HepG2 (cell line): ENCODE measurements around the gene NEK8. TPM values are rescaled to one million over a fixed set of nuclear protein-coding genes. Genes with fewer than 3 reads are reported as not detected.

Experiments
- ATAC-seq: fragments of 200-7000 bp; cut with Tn5 transposase; 3 replicates; pipeline ENCODE4 v1.9.1; 2020; ENCODE audit warnings: mild to moderate bottlenecking, moderate library complexity
- BruUV-seq: library from RNA; stranded (reverse); fragments of 400-500 nt; replicated peaks from 2 replicates; lab custom pipeline; 2021; lab: Mats Ljungman, UMichigan
- CTCF ChIA-PET: fragments of 300-600 bp; formaldehyde crosslinking; extraction: SDS; loops from one replicate; lab custom pipeline; 2021; ENCODE audit warnings: low total read pairs, inconsistent platforms, low intra/inter-chr PET ratio; lab: Yijun Ruan, JAX
- POLR2A ChIA-PET: fragments of 350-600 bp; sonication (Branson Sonifier 250); formaldehyde crosslinking; loops from one replicate; lab custom pipeline; 2020; ENCODE audit warnings: antibody characterized with exemption, inconsistent platforms; lab: Yijun Ruan, JAX
- DNase-seq: peaks from one replicate; pipeline ENCODE4 v3.0.0-alpha.2; 2015; ENCODE audit warnings: low spot score
- FAIRE-seq: peaks from 3 replicates; lab custom pipeline; 2011; peaks lifted over from hg19 to GRCh38; lab: Jason Lieb, UNC
- H2AFZ ChIP-seq: one replicate; pipeline ENCODE4 v1.6.1; 2011; ENCODE audit warnings: low read length, inconsistent platforms
- H3K27ac ChIP-seq: fragments of 300-600 bp; 3 replicates; pipeline ENCODE4 v1.8.0; 2011; ENCODE audit warnings: mixed run types, mild to moderate bottlenecking, mixed read lengths, low read length, inconsistent platforms; ENCODE audit not compliant: insufficient read depth; ENCODE audit errors: extremely low read length
- H3K27me3 ChIP-seq, 2 experiments: fragments of 200-600 bp in 1 of 2; 2 replicates in 1 of 2; 3 replicates in 1 of 2; pipeline versions ENCODE4 v1.6.0 to v1.8.0; 2011; ENCODE audit warnings: low read length in 2 of 2, mild to moderate bottlenecking in 2 of 2, moderate library complexity in 2 of 2, inconsistent platforms in 1 of 2; ENCODE audit not compliant: insufficient read depth in 2 of 2, control insufficient read depth in 1 of 2
- H3K36me3 ChIP-seq, 2 experiments: fragments of 200-600 bp in 1 of 2; replicated peaks in 1 of 2; 2 replicates in 1 of 2; 3 replicates in 1 of 2; pipeline versions ENCODE4 v1.5.1 to v1.8.0; 2011; ENCODE audit warnings: low read length in 2 of 2, inconsistent platforms in 1 of 2; ENCODE audit not compliant: insufficient read depth in 2 of 2, control insufficient read depth in 1 of 2
- H3K4me1 ChIP-seq: 2 replicates; pipeline ENCODE4 v1.5.1; 2012; ENCODE audit warnings: low read length, inconsistent platforms; ENCODE audit not compliant: insufficient read depth
- H3K4me2 ChIP-seq: 2 replicates; pipeline ENCODE4 v1.6.0; 2011; ENCODE audit warnings: low read depth, low read length, inconsistent platforms
- H3K4me3 ChIP-seq, 3 experiments: fragments of 200-600 bp in 1 of 3; sonication (generic), shearing (Covaris generic) in 1 of 3; replicated peaks in 1 of 3; 2 replicates each; pipeline ENCODE4 v1.5.1; 2011 to 2016; ENCODE audit warnings: low read length in 3 of 3, inconsistent platforms in 2 of 3, low read depth in 2 of 3, mild to moderate bottlenecking in 2 of 3, control low read depth in 1 of 3, mixed read lengths in 1 of 3; ENCODE audit not compliant: insufficient read depth in 1 of 3
- H3K79me2 ChIP-seq: one replicate; pipeline ENCODE4 v1.6.1; 2011; ENCODE audit warnings: low read length, inconsistent platforms; ENCODE audit not compliant: insufficient read depth
- H3K9ac ChIP-seq: 2 replicates; pipeline ENCODE4 v1.6.0; 2011; ENCODE audit warnings: mild to moderate bottlenecking, low read depth, low read length, inconsistent platforms; ENCODE audit not compliant: insufficient read depth
- H3K9me3 ChIP-seq: 2 replicates; pipeline ENCODE4 v1.5.1; 2012; ENCODE audit warnings: mild to moderate bottlenecking, low read length
- H4K20me1 ChIP-seq: 2 replicates; pipeline ENCODE4 v1.6.0; 2011; ENCODE audit warnings: inconsistent platforms, mild to moderate bottlenecking, low read length, moderate library complexity; ENCODE audit not compliant: insufficient read depth
- AGO2 ChIP-seq: fragments of 200-400 bp; formaldehyde crosslinking; optimal IDR thresholded peaks from 2 replicates; pipeline ENCODE3; 2017; ENCODE audit warnings: mild to moderate bottlenecking, low read depth, low read length, moderate library complexity
- MAFK ChIP-seq, 2 experiments: IDR thresholded peaks in 1 of 2; conservative IDR thresholded peaks in 1 of 2; 2 replicates each; pipeline ENCODE4 v1.6.1; 2011; ENCODE audit warnings: improper control_type of control experiment in 2 of 2, low read length in 2 of 2
- MIER2 ChIP-seq: IDR thresholded peaks from 2 replicates; pipeline ENCODE4 v1.6.1; 2016; ENCODE audit warnings: missing biosample characterization, missing genetic modification reagents
- PCBP2 ChIP-seq: fragments of 200-400 bp; formaldehyde crosslinking; optimal IDR thresholded peaks from 2 replicates; pipeline ENCODE3; 2018; ENCODE audit warnings: low read length, low read depth; ENCODE audit not compliant: poor library complexity, severe bottlenecking
- TCF7 ChIP-seq: sonication (generic); IDR thresholded peaks from 2 replicates; pipeline ENCODE4 v1.6.1; 2016; ENCODE audit warnings: antibody characterized with exemption, low read depth
- ZFP90 ChIP-seq: sonication (generic); formaldehyde crosslinking; IDR thresholded peaks from 2 replicates; pipeline ENCODE4 v1.8.0; 2022; ENCODE audit warnings: missing genetic modification reagents, mild to moderate bottlenecking, inconsistent platforms, borderline replicate concordance
- WGBS: methylation state at CpG from one replicate; pipeline ENCODE4 v1.1.6; 2017; ENCODE audit warnings: low lambda C conversion rate; 5-methylcytosine and 5-hydroxymethylcytosine counted together
- in situ Hi-C: cut with HindIII; loops from 2 replicates; pipeline ENCODE4 v1.10.0; 2017; ENCODE audit warnings: low pct_unique_long_range_greater_than_20kb; ENCODE audit not compliant: extremely low pct_ligation_motif_present
- intact Hi-C: fragments of 100-400 bp; cut with micrococcal nuclease; formaldehyde crosslinking; loops from one replicate; pipeline ENCODE4 v1.10.0; 2022; ENCODE audit not compliant: unreplicated experiment
- polyA plus RNA-seq, 8 experiments: library from polyadenylated mRNA; depleted of rRNA in 3 of 8; stranded (reverse) in 7 of 8; unstranded in 1 of 8; fragments of >200 nt; fragmentation: Illumina TruSeq in 4 of 8; extraction: Trizol in 4 of 8; gene quantifications; 2 replicates each; pipeline versions ENCODE4 v1.2.1 to v1.2.3, GENCODE V29; 2011 to 2016; ENCODE audit warnings: low read depth in 4 of 8, missing spikeins in 1 of 8, mixed read lengths in 1 of 8; ENCODE audit not compliant: insufficient read depth in 1 of 8
- total RNA-seq, 5 experiments: library from RNA; depleted of rRNA; stranded (reverse); fragments of >200 nt; fragmentation: Illumina TruSeq; extraction: Trizol; gene quantifications; 2 replicates each; pipeline ENCODE4 v1.2.3, GENCODE V29; 2016; ENCODE audit warnings: low read depth in 1 of 5

Gene NEK8
- total and polyA plus RNA-seq, 2 of the 13 experiments (the other 11 are each of a cell fraction or from before 2014, with no cell fraction given): 5.8 to 13.5 TPM

DNA sequence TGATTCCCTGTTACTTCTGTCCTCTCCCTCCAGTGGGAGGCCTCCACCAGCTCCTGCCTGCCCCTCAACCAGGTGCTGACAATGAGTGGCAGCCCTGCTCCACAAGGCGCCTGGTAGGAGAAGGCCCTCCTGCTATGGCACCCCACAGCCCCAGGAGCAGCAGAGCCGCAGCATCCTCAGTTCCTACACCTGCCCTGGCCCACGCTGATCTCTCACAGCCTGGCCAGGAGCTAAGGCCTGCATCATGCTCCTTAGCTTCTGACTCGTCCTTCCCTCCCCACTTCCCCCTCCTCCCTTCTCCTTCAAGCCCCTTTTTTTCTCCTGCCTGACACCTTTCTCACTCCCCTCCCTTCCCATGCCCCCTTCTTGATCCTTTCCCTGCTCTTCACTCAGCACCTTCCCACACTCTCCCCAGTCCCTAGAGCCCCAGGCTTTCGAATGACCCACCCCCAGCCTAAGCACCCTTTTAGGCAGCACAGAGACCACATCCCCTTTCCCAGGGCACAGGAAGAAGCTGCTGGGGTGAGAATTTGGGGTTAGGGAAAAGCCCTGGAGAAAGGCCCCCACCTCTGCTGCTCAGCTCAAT lies 23.4 kb upstream of the NEK8 start:
- H4K20me1 ChIP-seq: no peaks in the 10 kb centered on the region
- ATAC-seq (no peak), FAIRE-seq (no peak), DNase-seq (no peak)
- H3K36me3 ChIP-seq: peaks cover 18 to 28% of the 10 kb centered on the region in 2 experiments
- no peak overlapping the region for H2AFZ ChIP-seq
- no TSS peak for BruUV-seq
- ChIA-PET CTCF (no interaction called here), POLR2A (interaction anchor here (1.5 to 10.8 kb wide), 2 partner anchors 16 to 23 kb away, joined by 3 to 220 read pairs; partner anchors contain the start of gene RPL23A)
- H3K4me3 ChIP-seq: no peak overlapping the region
- no peak overlapping the region for H3K27ac ChIP-seq
- no peak overlapping the region for H3K4me2 ChIP-seq
- TF ChIP-seq TCF7 (no peak), ZFP90 (CRISPR knock-in tag) (no peak), PCBP2 (peak; percentile 35), MIER2 (CRISPR knock-in tag) (no peak)
- peaks cover 55% of the 10 kb centered on the region for H3K4me1 ChIP-seq
- H3K9me3 ChIP-seq: no peaks in the 10 kb centered on the region
- WGBS: 97% methylated on average over 3 of the region's 5 CpGs
- H3K27me3 ChIP-seq: no peaks in the 10 kb centered on the region
- in situ Hi-C loops: no loop called here
- no peaks in the 10 kb centered on the region for H3K79me2 ChIP-seq
- no peak overlapping the region for H3K9ac ChIP-seq
- intact Hi-C loops: no loop called here

DNA sequence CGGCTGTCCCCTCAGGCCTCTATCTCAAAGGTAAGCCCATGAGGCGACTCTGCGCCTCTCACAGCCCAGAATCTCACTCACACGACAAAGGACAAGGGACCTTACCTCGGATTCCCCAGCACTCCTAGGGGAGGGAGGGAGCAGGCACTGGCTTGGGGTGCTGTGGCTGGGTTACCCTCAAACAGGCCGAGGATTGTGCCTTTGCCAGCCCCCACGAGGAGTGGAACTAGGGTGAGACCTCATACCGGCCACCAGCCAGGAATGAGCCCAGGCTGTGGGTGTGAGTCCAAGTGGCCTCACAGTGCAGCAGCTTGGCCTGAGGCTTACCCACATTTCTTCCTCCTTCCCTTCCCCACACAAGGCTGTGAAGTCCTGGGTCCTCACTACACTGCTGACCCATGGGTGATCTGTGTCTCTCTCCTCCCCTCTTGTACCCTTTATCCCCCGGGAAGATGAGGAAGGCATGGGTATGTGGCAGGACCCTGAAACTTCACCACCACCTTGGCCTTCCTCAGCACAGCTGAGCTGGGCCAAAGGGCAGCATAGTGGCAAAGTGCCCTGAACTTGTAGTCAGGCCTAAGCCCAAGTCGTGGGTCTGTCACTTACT lies 22.8 kb upstream of the NEK8 start:
- Histone ChIP-seq H3K79me2 (no peaks in the 10 kb centered on the region), H3K4me2 (no peak overlapping the region), H3K4me1 (peaks cover 54% of the 10 kb centered on the region), H3K9ac (no peak overlapping the region), H3K36me3 (peaks cover 13 to 21% of the 10 kb centered on the region in 2 experiments), H3K27me3 (no peaks in the 10 kb centered on the region), H2AFZ (no peak overlapping the region), H3K4me3 (no peak overlapping the region), H3K9me3 (no peaks in the 10 kb centered on the region), H4K20me1 (no peaks in the 10 kb centered on the region), H3K27ac (peak overlapping the region; percentile 15)
- no peak for ATAC-seq
- TF ChIP-seq MAFK (conservative IDR thresholded peaks at IDR 0.05 in 1 of 2, IDR thresholded peaks at IDR 0.05 in 1 of 2; ENCODE audit: low read length in 2 of 2) (no peak), AGO2 (peak; percentile 53)
- DNase-seq: no peak
- 94% methylated on average over 8 of the region's 10 CpGs for WGBS
- in situ Hi-C loops (no loop called here), intact Hi-C loops (no loop called here)
- POLR2A ChIA-PET: interaction anchor here (10.8 kb wide), 1 partner anchor 15 kb away, joined by 220 read pairs; the partner anchor contains the start of gene RPL23A
- FAIRE-seq: no peak
- CTCF ChIA-PET: no interaction called here
- no TSS peak for BruUV-seq
